ENCODE measurements around the gene SPANXN4.

DNA sequence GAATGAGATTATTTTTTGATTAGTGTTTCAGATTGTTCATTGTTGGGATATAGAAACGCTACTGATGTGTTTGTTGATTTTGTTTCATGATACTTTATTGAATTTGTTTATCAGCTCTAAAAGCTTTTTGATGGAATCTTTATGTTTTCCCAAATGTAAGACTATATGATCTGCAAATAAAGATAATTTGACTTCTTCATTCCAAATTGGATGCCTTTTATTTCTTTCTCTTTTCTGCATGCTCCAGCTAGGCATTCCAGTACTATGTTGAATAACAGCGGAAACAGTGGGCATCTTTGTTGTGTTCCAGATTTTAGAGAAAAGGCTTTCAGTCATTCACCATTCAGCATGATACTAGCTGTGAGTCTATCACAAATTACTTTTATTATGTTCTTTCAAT, 21.8 kb downstream of the SPANXN4 start:
- TF ChIP-seq, protein P1, sequence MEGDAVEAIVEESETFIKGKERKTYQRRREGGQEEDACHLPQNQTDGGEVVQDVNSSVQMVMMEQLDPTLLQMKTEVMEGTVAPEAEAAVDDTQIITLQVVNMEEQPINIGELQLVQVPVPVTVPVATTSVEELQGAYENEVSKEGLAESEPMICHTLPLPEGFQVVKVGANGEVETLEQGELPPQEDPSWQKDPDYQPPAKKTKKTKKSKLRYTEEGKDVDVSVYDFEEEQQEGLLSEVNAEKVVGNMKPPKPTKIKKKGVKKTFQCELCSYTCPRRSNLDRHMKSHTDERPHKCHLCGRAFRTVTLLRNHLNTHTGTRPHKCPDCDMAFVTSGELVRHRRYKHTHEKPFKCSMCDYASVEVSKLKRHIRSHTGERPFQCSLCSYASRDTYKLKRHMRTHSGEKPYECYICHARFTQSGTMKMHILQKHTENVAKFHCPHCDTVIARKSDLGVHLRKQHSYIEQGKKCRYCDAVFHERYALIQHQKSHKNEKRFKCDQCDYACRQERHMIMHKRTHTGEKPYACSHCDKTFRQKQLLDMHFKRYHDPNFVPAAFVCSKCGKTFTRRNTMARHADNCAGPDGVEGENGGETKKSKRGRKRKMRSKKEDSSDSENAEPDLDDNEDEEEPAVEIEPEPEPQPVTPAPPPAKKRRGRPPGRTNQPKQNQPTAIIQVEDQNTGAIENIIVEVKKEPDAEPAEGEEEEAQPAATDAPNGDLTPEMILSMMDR (IDR thresholded peaks at IDR 0.05) = no peak
- TF ChIP-seq POLR2A (IDR thresholded peaks at IDR 0.05) = no peak

Data from lower leg skin (tissue), 3 donors.